Measurements from ENCODE around the gene PFKFB3.

Gene PFKFB3

DNA sequence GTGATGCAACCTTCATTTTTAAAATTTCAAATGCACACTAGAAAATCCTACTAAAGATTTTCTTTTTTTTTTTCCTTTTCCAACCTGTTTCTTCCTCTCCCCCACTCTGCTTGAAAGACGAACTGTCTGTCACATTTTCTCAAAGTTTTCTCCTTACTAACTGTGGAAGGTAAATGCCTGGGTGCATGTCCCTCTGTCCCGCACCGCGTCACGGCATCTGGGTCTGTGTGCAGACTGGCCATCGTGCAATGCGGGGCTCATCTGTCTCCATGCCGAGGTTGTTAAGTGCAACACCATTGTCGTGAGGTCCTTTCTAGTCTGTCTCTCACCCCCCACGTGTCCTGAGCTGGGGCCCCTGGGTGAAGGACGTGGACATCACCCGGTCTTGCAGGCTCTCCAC lies 28.4 kb downstream of the PFKFB3 start:
- Histone ChIP-seq H3K27me3 (replicated peaks; ENCODE audit: insufficient read depth, low read length) (no peaks in the 10 kb centered on the region), H3K9me2 (replicated peaks; ENCODE audit: insufficient read depth, low read length) (no peaks in the 10 kb centered on the region), H3K9me3 (replicated peaks; ENCODE audit: insufficient read depth, low read length) (no peaks in the 10 kb centered on the region), H4K20me1 (ENCODE audit: insufficient read depth, low read length) (no peaks in the 10 kb centered on the region), H2AFZ (ENCODE audit: low read length) (no peak overlapping the region), H3K4me2 (ENCODE audit: low read depth, low read length) (no peak overlapping the region), H3F3A (ENCODE audit: insufficient read depth, low read length) (no peaks in the 10 kb centered on the region), H3K27ac (ENCODE audit: low read length) (no peak overlapping the region), H3K4me1 (ENCODE audit: low read length) (no peaks in the 10 kb centered on the region), H3K4me3 (ENCODE audit: low read length) (no peak overlapping the region), H3K9ac (ENCODE audit: low read length) (no peak overlapping the region), H3K79me2 (ENCODE audit: low read length) (no peaks in the 10 kb centered on the region), H3K36me3 (replicated peaks; ENCODE audit: insufficient read depth, low read length) (no peaks in the 10 kb centered on the region)
- DNase-seq, result no peak
- TF ChIP-seq, protein P1, sequence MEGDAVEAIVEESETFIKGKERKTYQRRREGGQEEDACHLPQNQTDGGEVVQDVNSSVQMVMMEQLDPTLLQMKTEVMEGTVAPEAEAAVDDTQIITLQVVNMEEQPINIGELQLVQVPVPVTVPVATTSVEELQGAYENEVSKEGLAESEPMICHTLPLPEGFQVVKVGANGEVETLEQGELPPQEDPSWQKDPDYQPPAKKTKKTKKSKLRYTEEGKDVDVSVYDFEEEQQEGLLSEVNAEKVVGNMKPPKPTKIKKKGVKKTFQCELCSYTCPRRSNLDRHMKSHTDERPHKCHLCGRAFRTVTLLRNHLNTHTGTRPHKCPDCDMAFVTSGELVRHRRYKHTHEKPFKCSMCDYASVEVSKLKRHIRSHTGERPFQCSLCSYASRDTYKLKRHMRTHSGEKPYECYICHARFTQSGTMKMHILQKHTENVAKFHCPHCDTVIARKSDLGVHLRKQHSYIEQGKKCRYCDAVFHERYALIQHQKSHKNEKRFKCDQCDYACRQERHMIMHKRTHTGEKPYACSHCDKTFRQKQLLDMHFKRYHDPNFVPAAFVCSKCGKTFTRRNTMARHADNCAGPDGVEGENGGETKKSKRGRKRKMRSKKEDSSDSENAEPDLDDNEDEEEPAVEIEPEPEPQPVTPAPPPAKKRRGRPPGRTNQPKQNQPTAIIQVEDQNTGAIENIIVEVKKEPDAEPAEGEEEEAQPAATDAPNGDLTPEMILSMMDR (IDR thresholded peaks at IDR 0.05; ENCODE audit: low read length), result no peak

DNA sequence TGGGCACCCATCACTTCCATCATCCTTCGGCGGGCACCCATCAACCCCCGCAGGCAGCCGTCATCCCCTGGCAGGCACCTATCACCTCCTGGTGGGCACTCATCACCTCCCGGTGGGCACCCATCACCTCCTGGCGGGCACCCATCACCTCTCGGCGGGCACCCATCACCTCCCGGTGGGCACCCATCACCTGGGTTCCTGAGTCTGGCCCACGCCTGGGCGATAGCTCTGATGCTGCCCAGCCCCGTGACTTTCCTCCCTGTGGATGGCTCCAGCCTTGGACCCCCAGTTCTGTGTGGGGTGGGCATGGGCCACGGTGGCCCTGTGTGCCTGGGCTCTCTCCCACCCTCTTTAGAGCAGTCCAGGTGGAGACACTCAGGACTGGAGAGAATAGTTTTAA lies 29.0 kb downstream of the PFKFB3 start:
- no peaks in the 10 kb centered on the region for H3K36me3 ChIP-seq (replicated peaks; ENCODE audit: insufficient read depth, low read length)

DNA sequence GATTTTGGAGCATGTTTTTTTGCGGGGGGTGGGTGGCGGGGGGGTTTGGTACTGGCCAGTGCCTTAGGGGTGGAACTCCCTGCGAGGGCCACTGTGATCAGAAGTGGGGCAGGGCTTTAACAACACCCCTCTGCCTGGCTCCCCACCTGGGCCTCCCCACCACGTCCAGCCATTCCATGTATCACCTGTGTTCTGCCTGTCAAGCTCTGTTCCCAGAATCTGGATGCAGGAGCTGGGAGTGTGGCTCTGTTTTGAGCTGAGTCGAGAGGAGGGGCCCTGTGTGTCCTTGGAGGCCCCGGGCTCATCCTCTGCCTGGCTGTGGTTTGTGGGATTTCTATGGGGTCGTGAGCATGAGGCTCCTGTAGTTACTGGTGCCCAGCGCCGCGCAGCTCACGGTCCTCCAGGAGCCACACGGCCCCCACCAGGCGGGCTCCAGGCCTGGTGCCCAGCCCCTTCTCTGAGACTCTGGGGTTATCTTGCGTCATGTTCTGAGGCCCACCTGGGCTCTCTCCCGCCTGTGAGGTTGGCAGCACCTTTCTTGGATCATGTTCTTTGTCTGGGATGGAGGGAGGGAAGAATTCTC lies 29.6 kb downstream of the PFKFB3 start:
- Histone ChIP-seq H3K4me1 (ENCODE audit: low read length) (no peaks in the 10 kb centered on the region), H3K4me2 (ENCODE audit: low read depth, low read length) (no peak overlapping the region), H3K36me3 (replicated peaks; ENCODE audit: insufficient read depth, low read length) (no peaks in the 10 kb centered on the region), H3K9me3 (replicated peaks; ENCODE audit: insufficient read depth, low read length) (no peaks in the 10 kb centered on the region), H3F3A (ENCODE audit: insufficient read depth, low read length) (no peaks in the 10 kb centered on the region), H3K27ac (ENCODE audit: low read length) (no peak overlapping the region), H2AFZ (ENCODE audit: low read length) (no peak overlapping the region), H3K27me3 (replicated peaks; ENCODE audit: insufficient read depth, low read length) (no peaks in the 10 kb centered on the region), H3K79me2 (ENCODE audit: low read length) (no peaks in the 10 kb centered on the region), H3K4me3 (ENCODE audit: low read length) (no peak overlapping the region), H3K9me2 (replicated peaks; ENCODE audit: insufficient read depth, low read length) (no peaks in the 10 kb centered on the region), H4K20me1 (ENCODE audit: insufficient read depth, low read length) (no peaks in the 10 kb centered on the region), H3K9ac (ENCODE audit: low read length) (no peak overlapping the region)
- no peak for TF ChIP-seq EZH2 (optimal IDR thresholded peaks at IDR 0.05; ENCODE audit: low read depth, low read length)
- TF ChIP-seq EZH2phosphoT487 (IDR thresholded peaks at IDR 0.05; ENCODE audit: low read length), result no peak
- TF ChIP-seq, protein P1 (IDR thresholded peaks at IDR 0.05; ENCODE audit: low read length), result no peak
- DNase-seq, result no peak

More for the DNA sequence above, 29.0 kb downstream of the PFKFB3 start:
- TF ChIP-seq, protein P1 (IDR thresholded peaks at IDR 0.05; ENCODE audit: low read length), result no peak
- TF ChIP-seq EZH2phosphoT487 (IDR thresholded peaks at IDR 0.05; ENCODE audit: low read length) (no peak), EZH2 (optimal IDR thresholded peaks at IDR 0.05; ENCODE audit: low read depth, low read length) (no peak)
- no peaks in the 10 kb centered on the region for H3K4me1 ChIP-seq (ENCODE audit: low read length)
- no peak overlapping the region for H3K4me2 ChIP-seq (ENCODE audit: low read depth, low read length)
- no peaks in the 10 kb centered on the region for H3K9me3 ChIP-seq (replicated peaks; ENCODE audit: insufficient read depth, low read length)
- H4K20me1 ChIP-seq (ENCODE audit: insufficient read depth, low read length), result no peaks in the 10 kb centered on the region
- no peak overlapping the region for H3K27ac ChIP-seq (ENCODE audit: low read length)
- no peak overlapping the region for H3K4me3 ChIP-seq (ENCODE audit: low read length)
- H2AFZ ChIP-seq (ENCODE audit: low read length), result no peak overlapping the region
- H3K27me3 ChIP-seq (replicated peaks; ENCODE audit: insufficient read depth, low read length), result no peaks in the 10 kb centered on the region
- H3K9me2 ChIP-seq (replicated peaks; ENCODE audit: insufficient read depth, low read length), result no peaks in the 10 kb centered on the region
- DNase-seq, result no peak
- no peak overlapping the region for H3K9ac ChIP-seq (ENCODE audit: low read length)
- no peaks in the 10 kb centered on the region for H3F3A ChIP-seq (ENCODE audit: insufficient read depth, low read length)
- no peaks in the 10 kb centered on the region for H3K79me2 ChIP-seq (ENCODE audit: low read length)
